HepG2 (cell line): Measurements from ENCODE around the gene MTIF2. TPM values are rescaled to one million over a fixed set of nuclear protein-coding genes. Genes with fewer than 3 reads are reported as not detected.
A peak's percentile ranks its signal among the peaks of the same experiment; 100 is the strongest.

ENCODE experiments used
- ATF5 ChIP-seq: sonication (generic); formaldehyde crosslinking; IDR thresholded peaks from 2 replicates; pipeline ENCODE4 v1.4.0; 2020; ENCODE audit warnings: mild to moderate bottlenecking, low read depth, missing genetic modification reagents
- CCDC6 ChIP-seq: sonication (generic); formaldehyde crosslinking; IDR thresholded peaks from 2 replicates; pipeline ENCODE4 v1.8.1; 2022; ENCODE audit warnings: mild to moderate bottlenecking, missing genetic modification reagents, moderate library complexity
- EHMT2 ChIP-seq: fragments of 200-600 bp; sonication (generic); IDR thresholded peaks from 2 replicates; pipeline ENCODE4 v1.7.0; 2017; ENCODE audit warnings: antibody characterized with exemption, low read depth, low read length, borderline replicate concordance
- FOXP1 ChIP-seq, 2 experiments: fragments of 450-650 bp in 1 of 2; IDR thresholded peaks; 2 replicates each; pipeline ENCODE4 v1.6.1; 2017 to 2018; ENCODE audit warnings: antibody characterized with exemption in 1 of 2
- JUN ChIP-seq: sonication (generic); formaldehyde crosslinking; IDR thresholded peaks from 2 replicates; pipeline ENCODE4 v1.4.0; 2020; ENCODE audit warnings: mild to moderate bottlenecking, missing genetic modification reagents
- NFRKB ChIP-seq: fragments of 450-650 bp; IDR thresholded peaks from 2 replicates; pipeline ENCODE4 v1.6.1; 2017
- NONO ChIP-seq, 2 experiments: fragments of 450-650 bp in 1 of 2; sonication (generic) in 1 of 2; formaldehyde crosslinking in 1 of 2; IDR thresholded peaks in 1 of 2; conservative IDR thresholded peaks in 1 of 2; 2 replicates each; pipeline versions ENCODE4 v1.6.1 to v1.8.0; 2017 to 2022; ENCODE audit warnings: mild to moderate bottlenecking in 1 of 2, missing genetic modification reagents in 1 of 2, moderate library complexity in 1 of 2
- PLSCR1 ChIP-seq: sonication (generic); formaldehyde crosslinking; IDR thresholded peaks from 2 replicates; pipeline ENCODE4 v1.5.0; 2020; ENCODE audit warnings: missing genetic modification reagents, mild to moderate bottlenecking, borderline replicate concordance
- POLR2AphosphoS2 ChIP-seq: IDR thresholded peaks from 2 replicates; pipeline ENCODE4 v1.6.1; 2011; ENCODE audit warnings: low read depth, low read length, improper control_type of control experiment
- ZFP91 ChIP-seq: sonication (generic); formaldehyde crosslinking; IDR thresholded peaks from 2 replicates; pipeline ENCODE4 v1.9.0; 2022; ENCODE audit warnings: missing genetic modification reagents, mild to moderate bottlenecking, borderline replicate concordance
- ZNF281 ChIP-seq: sonication (generic); formaldehyde crosslinking; IDR thresholded peaks from 2 replicates; pipeline ENCODE4 v1.4.0; 2020; ENCODE audit warnings: missing genetic modification reagents, borderline replicate concordance
- ZNF292 ChIP-seq: sonication (generic); formaldehyde crosslinking; IDR thresholded peaks from 2 replicates; pipeline ENCODE4 v1.8.1; 2022; ENCODE audit warnings: mild to moderate bottlenecking, low read depth, missing genetic modification reagents, borderline replicate concordance
- ZNF343 ChIP-seq: sonication (generic); formaldehyde crosslinking; IDR thresholded peaks from 2 replicates; pipeline ENCODE4 v1.4.0; 2020; ENCODE audit warnings: mild to moderate bottlenecking, missing genetic modification reagents
- ZNF569 ChIP-seq: sonication (generic); formaldehyde crosslinking; IDR thresholded peaks from 2 replicates; pipeline ENCODE4 v1.5.0; 2020; ENCODE audit warnings: mild to moderate bottlenecking, missing genetic modification reagents, moderate library complexity, borderline replicate concordance
- ZNF672 ChIP-seq: sonication (generic); formaldehyde crosslinking; IDR thresholded peaks from 2 replicates; pipeline ENCODE4 v1.8.1; 2022; ENCODE audit warnings: missing genetic modification reagents
- ZNF678 ChIP-seq: sonication (generic); formaldehyde crosslinking; IDR thresholded peaks from 2 replicates; pipeline ENCODE4 v1.4.0; 2020; ENCODE audit warnings: mild to moderate bottlenecking, missing genetic modification reagents
- polyA plus RNA-seq, 8 experiments: library from polyadenylated mRNA; depleted of rRNA in 3 of 8; stranded (reverse) in 7 of 8; unstranded in 1 of 8; fragments of >200 nt; fragmentation: Illumina TruSeq in 4 of 8; extraction: Trizol in 4 of 8; gene quantifications; 2 replicates each; pipeline versions ENCODE4 v1.2.1 to v1.2.3, GENCODE V29; 2011 to 2016; ENCODE audit warnings: low read depth in 4 of 8, missing spikeins in 1 of 8, mixed read lengths in 1 of 8; ENCODE audit not compliant: insufficient read depth in 1 of 8
- total RNA-seq, 5 experiments: library from RNA; depleted of rRNA; stranded (reverse); fragments of >200 nt; fragmentation: Illumina TruSeq; extraction: Trizol; gene quantifications; 2 replicates each; pipeline ENCODE4 v1.2.3, GENCODE V29; 2016; ENCODE audit warnings: low read depth in 1 of 5
- TF ChIP-seq, protein P1 (sequence below): sonication (generic); formaldehyde crosslinking; IDR thresholded peaks from 2 replicates; pipeline ENCODE4 v1.8.0; 2022; ENCODE audit warnings: mild to moderate bottlenecking, missing genetic modification reagents, moderate library complexity

Gene MTIF2
- total and polyA plus RNA-seq, 2 of the 13 experiments (the other 11 are each of a cell fraction or from before 2014, with no cell fraction given) = 32.1 to 92.1 TPM

DNA sequence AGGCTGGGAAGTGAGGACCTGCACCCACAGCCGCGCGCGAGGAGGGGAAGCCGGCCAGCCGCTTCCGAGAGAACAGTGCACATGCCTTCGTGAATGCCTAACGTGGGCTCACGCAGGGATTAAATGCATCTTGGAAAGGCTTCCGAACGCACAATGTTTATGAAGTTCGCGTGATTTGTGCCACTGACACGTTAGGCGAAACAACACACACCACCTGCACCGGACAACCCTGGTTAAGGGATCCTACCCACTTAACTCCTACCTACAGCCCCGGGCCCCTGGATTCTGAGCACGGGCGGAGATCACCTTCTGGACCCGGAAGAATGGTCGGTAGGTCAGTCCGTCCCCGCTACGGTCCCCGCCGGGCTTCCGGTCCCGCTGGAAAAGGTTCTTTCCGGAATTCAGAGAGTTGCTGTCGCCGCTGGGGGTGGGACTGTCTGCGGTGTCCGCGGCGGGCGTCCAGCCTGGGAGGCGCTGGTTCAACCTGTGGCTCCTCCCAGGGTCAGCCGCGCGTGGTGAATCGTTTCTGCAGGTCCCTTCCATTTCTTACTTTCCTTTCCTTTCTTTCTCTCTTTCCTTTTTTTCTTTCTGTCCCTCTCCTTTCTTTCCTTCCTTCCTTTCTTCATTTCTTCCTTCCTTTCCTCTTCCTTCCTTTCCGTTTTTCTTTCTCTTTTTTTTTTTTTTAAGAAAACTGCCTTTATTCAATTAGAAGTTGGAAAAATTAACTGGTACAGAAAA, at the start of gene MTIF2 (continued):
- peak; percentile 100 for TF ChIP-seq CCDC6
- peak; percentile 98 for TF ChIP-seq ZFP91 (CRISPR knock-in tag)
- peak; percentile 98 for TF ChIP-seq ZNF678 (CRISPR knock-in tag)
- TF ChIP-seq ZNF343 = peak; percentile 95
- TF ChIP-seq, protein P1, sequence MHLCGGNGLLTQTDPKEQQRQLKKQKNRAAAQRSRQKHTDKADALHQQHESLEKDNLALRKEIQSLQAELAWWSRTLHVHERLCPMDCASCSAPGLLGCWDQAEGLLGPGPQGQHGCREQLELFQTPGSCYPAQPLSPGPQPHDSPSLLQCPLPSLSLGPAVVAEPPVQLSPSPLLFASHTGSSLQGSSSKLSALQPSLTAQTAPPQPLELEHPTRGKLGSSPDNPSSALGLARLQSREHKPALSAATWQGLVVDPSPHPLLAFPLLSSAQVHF (CRISPR knock-in tag) = no peak
- TF ChIP-seq PLSCR1 = peak; percentile 91; the same call in 1 of the 2 replicates
- TF ChIP-seq NFRKB = no peak
- 0 out of 2 replicates have a peak, but pooled peaks have one; percentile 76 for TF ChIP-seq POLR2AphosphoS2
- TF ChIP-seq JUN = peak; percentile 74; the same call in 1 of the 2 replicates
- no peak; the same call in 1 of the 2 replicates for TF ChIP-seq EHMT2
- peak; percentile 80; the same call in 1 of the 2 replicates for TF ChIP-seq ZNF281 (CRISPR knock-in tag)
- no peak for TF ChIP-seq NONO (IDR thresholded peaks at IDR 0.05)
- peak; percentile 98 for TF ChIP-seq NONO (CRISPR knock-in tag; conservative IDR thresholded peaks at IDR 0.05)
- no peak for TF ChIP-seq ZNF672
- TF ChIP-seq ZNF292 = peak; percentile 80
- peak; percentile 97 for TF ChIP-seq ZNF569 (CRISPR knock-in tag)
- TF ChIP-seq ATF5 (CRISPR knock-in tag) = 0 out of 2 replicates have a peak, but pooled peaks have one; percentile 80
- no peak for TF ChIP-seq FOXP1 (IDR thresholded peaks at IDR 0.05)
- peak; percentile 46 for TF ChIP-seq FOXP1 (CRISPR knock-in tag; IDR thresholded peaks at IDR 0.05)
